GM11168 (cell line): ENCODE results near the gene PTPRU.
"Not testable (repeated sequence)": the region's sequence is repeated elsewhere in the genome, so short reads cannot be mapped to it uniquely, and the experiment has no call there.

ENCODE experiments used
- in situ Hi-C: fragments of 300-500 bp; cut with MboI; formaldehyde crosslinking; loops from one replicate; pipeline ENCODE4 v1.12.0; 2022; ENCODE audit warnings: low sequenced_read_pairs; ENCODE audit not compliant: unreplicated experiment

The PTPRU gene

GRCh38 chr1:29218223-29218622 lies 18.1 kb upstream of the PTPRU start:
- in situ Hi-C loops = no loop called here

DNA sequence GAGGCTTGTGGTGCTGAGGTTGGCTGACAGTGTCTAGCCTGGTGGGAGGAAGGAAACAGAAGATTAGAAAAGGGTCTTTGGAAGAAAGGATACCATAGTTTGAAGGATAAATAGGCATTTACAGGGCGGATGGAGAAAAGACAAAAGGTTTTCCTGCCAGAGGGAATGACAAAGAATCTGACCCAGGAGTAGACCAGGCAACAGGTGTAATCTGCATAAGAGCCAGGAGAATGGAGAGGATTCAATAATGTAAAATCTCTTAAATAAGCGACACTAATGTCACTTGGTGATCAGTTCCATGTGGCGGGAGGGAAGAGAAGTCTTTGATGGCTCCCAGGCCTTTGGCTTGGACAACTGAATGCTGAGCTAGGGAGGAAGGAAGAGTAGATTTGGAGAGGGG lies 15.0 kb upstream of the PTPRU start:
- in situ Hi-C loops = no loop called here

- in situ Hi-C loops = not testable (repeated sequence)
Observed at GRCh38 chr1:29222260-29222659, 14.1 kb upstream of the PTPRU start.

- in situ Hi-C loops = no loop called here
Observed at GRCh38 chr1:29222686-29223085, 13.6 kb upstream of the PTPRU start.

- in situ Hi-C loops = no loop called here
Observed at GRCh38 chr1:29223521-29223920, 12.8 kb upstream of the PTPRU start.

DNA sequence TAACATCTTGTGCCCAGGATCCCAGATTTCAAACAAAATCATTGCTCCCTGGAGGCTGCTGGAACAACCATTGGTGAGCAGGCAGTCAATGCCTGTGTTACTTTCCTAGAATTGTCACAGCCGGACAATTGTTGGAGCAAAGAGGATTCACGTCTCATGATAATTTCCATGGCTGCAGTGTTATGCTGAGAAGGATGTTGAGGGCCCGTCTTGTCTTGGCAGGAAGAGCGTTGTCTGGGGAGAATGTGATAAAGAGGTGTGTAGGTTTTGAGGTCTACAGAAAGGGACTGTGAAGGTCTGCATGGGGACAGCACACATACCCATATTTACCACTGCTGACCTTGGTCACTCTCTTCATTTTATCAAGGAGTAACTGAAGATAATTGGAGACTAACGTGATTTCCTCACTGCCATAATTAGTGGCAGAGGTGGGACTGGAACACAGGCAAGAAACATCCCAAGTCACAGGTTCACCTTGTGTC lies 11.9 kb upstream of the PTPRU start:
- in situ Hi-C loops = no loop called here

- in situ Hi-C loops = no loop called here
Observed at GRCh38 chr1:29225361-29225760, 11.0 kb upstream of the PTPRU start.

DNA sequence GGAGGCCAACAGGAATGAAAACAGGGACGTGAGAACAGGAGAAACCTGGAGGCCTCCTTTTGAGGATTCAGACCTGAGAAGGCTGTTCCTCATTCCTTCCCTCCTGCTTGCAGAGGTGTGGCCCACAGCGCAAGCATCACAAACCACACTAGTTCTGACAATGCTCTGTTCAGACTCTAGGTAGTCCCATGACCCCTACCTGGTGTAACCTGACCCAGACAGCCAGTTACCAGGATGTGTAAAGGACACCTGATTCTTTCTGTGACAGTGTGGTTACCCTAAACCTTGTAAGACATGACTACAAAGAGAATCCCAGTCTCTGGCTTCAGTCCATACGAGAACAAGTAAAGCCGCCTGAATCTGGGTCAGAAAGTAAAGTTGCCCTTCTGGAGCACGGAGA lies 8.8 kb upstream of the PTPRU start:
- in situ Hi-C loops = no loop called here

DNA sequence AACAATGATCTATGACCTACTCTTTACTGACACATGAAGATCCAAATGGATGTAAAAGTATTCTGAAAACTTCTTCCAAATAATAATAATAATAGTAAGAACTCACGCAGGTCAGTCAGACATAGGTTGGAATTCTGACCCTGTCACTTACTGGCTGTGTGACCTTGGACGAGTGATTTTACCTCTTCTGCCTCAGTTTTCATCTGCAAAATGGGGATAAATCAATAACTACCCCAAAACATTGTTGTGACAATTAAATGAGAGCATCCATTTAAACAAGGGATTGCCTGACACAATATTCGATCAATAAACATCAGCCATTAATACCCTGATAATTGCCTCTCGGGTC lies 6.1 kb upstream of the PTPRU start:
- in situ Hi-C loops = no loop called here

DNA sequence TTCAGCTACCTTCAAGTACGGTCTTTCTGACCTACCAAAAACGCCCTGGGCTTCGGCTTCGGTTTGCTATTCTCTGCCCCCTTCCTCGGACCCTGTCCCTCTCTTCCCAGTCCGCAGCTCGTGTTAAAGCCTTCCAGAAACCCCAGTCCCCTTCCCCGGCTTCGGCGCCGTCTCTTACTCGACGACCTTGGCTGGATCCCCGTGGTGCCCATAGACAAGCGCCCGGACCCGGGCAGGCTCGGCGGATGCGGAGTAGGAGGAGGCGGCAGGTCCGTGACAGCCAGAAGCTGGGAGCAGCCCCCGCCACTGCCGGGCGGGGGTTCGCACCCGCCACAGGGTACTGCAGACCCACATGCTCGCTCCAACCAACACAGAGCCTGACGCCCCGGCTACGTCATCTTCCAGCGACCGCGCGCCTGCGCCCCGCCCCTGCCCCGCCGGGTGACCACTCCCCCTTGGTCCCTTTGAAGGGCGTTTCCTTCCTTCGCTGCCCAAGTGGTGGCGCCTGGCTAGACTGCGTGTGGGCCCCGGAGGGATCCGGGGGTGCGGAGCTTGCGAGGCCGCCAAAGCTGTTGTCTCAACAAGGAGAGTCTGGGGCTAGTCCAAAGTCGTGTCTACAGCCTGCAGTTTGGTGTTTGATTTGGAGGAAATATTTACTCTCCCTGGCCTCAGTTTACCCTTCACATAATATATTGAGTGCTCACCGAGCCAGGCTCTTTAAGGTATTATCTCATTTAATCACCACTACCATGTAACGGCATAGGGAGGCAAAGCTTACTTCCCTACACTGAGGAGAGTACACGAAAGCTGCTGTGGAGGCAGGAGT lies 5.6 kb upstream of the PTPRU start, which contains the start of gene MECR:
Gene MECR (minus strand): TSS at position 382 of the 826 bp plus-strand sequence. CDS start 28 bp downstream, at position 354.
- in situ Hi-C loops = no loop called here

GRCh38 chr1:29232387-29232786 lies 3.9 kb upstream of the PTPRU start:
- in situ Hi-C loops = no loop called here

GRCh38 chr1:29233693-29234092 lies 2.6 kb upstream of the PTPRU start:
- in situ Hi-C loops = no loop called here

DNA sequence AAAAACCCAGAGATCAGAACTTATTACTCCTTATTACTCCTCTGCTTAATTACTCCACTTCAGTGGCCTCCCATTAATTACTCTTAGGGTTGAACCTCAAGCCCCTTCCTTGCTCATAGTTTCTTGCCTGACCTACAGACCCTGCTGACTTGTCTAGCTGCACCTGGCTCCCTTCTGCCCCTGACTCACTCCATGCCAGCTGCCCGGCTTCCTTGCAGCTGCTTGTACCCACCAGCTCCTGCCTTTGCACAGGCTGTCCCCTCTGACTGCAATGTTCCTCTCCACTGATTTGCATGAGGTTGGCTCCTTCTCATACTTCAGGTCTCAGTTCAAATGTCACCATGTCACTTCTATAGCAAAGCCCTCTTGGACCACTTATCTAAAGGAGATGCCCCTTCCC lies 1.9 kb upstream of the PTPRU start:
- in situ Hi-C loops = no loop called here

DNA sequence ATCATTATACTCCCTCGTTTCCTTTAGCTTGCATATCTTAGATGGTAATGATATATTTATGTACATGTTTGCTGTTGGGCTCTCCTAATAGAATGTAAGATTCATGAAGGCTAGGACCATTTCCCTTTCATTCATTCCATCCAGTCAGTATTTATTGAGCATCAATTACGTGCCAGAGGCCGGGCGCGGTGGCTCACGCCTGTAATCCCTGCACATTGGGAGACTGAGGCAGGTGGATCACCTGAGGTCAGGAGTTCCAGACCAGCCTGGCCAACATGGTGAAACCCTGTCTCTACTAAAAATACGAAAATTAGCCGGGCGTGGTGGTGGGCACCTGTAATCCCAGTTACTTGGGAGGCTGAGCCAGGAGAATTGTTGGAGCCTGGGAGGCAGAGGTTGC lies 1.4 kb upstream of the PTPRU start:
- in situ Hi-C loops = not testable (repeated sequence)

DNA sequence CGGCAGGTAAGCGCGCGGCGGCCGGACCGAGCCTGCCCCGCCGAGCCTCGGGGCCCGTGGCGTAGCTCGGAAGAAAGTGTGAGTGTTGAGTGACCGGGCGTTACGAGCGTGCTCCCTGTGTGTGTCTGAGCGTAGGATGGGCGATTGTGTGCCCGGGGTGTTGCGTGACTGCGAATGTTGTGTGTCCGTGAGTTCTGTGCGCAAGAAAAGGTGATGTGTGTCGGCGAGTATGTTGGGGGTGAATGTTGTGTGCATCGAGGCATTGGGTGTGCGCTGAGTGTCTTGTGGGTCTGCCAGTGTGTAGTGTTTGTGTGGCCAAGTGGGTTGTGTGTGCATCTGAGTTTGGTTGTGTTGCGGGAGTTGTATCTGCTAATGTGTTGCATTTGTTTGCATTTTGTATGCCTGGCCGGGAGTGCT lies 398 bp downstream of the PTPRU start:
- in situ Hi-C loops = no loop called here

DNA sequence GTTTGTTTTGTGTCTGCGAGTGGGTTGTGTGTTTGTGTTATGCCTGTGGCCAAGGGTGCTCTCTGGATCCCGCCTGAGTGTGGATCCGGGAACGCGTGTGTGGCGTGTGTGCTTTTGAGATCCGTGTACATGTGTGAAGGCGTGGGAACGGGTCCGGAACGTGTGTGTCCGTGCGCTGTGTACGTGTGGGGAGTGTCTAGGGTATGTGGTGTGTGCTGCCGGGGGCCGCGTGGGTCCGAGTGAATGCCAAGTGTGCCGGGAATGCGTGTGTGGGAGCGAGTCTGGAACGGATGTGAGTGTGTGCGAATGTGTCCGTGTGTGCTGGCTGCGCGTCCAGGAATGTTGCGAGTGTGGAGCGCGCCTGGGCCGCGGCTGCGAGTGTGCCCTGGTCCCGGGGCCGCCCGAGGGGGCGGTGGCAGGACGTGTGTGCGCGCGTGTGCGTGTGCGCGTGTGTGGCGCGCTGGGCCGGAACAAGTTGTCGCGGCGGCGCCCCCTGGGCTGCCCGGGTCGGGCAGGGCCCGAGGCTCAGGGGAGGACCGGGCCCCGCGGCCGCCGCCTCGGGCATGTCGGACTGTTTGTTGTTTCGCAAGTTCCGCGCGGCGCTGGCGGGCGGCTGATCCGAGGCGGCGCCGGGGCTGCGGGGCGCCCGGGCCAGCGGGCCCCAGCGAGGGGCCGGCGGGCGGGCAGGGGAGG lies 953 bp downstream of the PTPRU start:
- in situ Hi-C loops = no loop called here

DNA sequence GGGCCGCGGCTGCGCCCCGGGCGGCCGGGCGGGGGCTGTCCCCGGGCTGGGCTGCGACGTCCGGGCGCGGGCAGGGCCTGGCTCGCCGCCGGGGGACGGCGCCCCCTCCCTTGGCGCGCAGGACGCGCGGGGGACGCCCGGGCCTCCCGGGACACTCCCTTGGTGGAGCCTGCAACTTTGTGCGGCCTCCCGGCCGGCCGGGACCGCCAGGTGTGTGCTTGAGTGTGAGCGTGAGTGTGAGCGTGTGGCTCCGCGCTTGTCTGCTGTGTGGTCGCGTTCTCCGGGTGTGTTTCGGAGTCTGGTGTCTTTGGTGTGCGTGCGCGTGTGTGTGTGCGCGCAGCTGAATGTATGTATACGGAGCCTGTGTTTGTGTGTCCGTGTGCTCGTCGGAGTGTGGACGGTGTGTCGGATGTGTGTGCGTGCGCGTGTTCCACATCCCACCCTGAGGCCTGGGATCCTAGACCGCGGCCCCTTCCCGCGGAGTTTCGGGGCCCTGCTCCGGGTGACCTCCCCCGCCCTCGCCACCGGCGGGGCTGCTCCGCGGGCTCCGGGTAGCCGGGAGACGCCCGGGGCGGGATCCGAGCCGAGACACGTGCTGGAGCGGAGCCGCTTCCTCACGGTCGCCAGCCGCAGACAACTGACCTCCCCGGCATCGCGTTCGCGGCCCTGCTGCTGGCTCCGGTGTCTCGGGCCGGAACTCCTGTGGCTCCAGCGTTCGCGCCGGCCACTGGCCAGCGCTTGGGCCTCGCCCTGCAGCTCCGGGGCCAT lies 1.7 kb downstream of the PTPRU start:
- in situ Hi-C loops = no loop called here

DNA sequence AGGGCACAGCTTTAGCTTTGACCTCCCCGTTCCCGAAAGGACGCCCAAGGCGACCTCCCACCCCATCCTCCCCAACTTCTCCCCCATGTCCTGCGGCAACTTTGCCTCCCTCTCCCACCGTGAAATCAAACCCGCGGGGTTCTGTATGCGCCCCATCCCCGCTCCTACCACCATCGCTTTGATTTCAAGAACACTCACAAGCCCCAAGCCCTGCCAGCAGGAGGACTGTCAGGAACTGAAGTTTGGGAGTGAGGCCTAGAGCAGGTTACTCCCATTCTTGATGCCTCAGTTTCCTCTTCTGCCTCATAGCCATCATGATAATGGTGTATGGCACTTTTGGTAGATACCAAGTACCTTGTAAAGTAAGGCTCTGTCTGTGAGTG lies 2.3 kb downstream of the PTPRU start:
- in situ Hi-C loops = no loop called here

DNA sequence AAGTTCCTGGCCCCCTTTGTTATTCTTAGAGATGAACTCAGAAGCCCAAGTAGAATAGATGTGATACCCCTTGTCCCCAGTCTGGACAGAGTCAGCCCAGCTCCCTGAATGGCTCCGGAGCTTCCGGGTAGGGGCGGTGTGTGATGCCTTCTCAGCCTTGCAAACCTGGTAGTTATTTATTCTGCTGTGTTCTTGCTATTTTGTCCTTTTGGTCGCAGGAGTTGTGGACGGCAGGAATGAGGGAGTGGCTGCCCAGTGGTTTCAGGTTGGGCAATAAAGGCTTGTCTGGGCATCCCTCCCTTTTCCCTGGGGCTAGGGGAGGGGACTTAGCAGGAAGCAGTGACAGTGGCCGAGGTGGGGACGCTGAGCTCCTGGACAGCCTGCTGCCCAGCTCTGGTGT lies 2.8 kb downstream of the PTPRU start:
- in situ Hi-C loops = no loop called here

GRCh38 chr1:29240400-29240837 lies 4.1 kb downstream of the PTPRU start:
- in situ Hi-C loops = no loop called here

DNA sequence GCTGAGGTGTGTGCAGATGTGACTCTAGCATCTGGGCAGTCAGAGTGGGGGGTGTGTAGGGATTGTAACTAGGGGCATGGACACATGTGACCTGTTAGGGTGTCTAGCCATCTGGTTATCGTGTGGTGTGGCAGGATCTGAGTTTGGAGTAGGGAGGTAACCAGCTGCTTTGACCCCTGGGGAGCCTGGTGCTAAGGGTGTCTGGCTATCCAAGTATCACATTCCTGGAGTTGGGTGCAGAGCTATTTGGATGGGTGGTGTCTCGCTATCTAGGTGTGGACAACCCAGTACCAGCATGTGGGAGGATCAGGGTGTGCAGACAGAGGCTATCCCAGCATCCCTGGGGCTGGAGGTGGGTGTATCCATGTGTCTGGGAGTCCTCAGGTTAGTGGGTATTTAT lies 4.7 kb downstream of the PTPRU start:
- in situ Hi-C loops = no loop called here
